ENCODE results near the gene SSBP2.

Gene SSBP2

DNA sequence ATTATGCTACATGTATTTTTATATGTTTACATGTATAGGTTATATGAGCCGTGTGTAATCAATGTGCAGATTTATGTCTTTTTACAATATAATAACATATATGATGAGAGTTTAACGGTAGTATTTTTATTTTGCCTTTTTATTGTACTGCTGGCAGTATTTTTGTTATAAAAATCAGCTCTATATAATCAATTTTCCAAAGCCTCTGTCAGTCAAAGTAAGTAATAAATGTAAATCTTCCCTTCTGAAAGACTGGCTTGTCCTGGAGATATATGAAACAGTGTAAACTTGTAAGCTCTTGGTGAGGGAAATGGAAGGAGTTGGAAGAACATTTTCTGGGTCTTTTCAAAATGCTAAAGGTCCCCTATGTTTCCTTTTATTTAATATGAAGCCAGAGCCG is 173.8 kb downstream of the SSBP2 start:
- no peak for DNase-seq

DNA sequence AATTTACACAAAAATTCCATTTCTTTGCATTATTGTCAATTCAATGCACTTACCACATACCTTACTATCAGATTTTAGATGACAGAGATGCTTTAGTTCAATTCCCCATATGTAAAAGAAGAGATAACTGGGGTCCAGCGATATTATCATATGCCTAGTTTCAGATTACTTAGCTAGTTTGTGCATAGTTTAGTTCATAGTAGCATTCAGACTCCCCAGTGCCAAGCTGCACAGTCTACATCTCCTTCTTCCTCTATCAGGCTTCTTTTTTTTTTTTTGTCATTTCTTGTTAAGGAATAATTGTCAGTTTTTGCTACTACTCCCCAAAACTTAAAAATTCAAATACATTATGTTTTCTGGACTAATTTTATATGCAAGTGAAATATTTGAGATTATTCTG is 175.0 kb downstream of the SSBP2 start:
- DNase-seq = no peak

DNA sequence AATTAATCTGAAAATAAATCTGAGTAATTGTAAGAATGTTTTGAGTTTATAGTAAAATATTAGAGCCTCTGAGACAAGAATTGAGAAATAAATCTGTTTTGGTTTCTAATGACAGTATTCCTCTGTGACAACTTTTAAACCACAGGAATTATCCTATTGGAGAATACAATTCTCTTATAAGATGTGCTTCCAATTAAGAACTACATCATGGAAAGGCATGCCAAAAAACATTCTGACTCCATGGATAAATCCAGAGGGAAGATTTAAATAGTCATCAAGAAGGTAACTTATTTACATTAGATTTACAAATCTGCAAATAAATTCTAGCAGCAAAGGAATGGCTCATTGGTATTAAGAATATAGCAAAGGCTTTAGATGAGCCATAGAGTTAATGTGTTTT is 178.7 kb downstream of the SSBP2 start:
- no peak for DNase-seq

DNA sequence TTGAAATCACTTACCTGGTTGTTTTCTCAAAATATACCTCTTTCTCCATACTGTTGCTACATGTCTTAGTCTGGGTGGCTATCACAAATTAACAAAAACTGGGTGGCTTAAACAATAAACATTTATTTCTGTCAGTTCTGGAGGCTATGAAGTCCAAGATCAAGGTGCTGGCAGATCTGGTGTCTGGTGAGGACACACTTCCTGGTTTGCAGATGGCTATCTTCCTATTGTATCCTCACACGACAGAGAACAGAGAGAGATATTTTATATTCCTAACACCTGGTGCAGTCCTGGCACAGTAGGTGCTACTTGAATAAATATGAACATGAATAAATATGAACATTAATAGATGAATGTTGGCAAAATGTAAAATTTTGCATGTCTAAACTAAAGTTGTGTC is 192.7 kb downstream of the SSBP2 start:
- no peak for DNase-seq

DNA sequence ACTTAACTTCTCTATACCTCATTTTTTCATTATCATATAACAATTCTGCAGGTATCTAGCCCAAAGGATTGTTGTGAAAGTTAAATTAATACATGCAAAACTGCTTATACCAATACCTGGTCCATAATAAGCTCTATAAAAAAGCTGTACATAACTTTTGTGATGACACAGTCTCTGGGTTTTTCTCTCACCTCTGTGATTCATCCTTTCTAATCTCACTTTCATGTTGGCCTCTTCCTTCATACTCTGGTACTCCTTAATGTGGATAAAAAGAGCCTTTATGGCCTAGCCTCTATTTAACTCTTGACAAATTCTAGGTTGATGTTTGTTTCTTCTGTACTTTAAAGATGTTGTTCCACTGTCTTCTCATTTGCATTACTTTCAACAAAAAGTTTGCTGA is 194.1 kb downstream of the SSBP2 start:
- no peak for DNase-seq

DNA sequence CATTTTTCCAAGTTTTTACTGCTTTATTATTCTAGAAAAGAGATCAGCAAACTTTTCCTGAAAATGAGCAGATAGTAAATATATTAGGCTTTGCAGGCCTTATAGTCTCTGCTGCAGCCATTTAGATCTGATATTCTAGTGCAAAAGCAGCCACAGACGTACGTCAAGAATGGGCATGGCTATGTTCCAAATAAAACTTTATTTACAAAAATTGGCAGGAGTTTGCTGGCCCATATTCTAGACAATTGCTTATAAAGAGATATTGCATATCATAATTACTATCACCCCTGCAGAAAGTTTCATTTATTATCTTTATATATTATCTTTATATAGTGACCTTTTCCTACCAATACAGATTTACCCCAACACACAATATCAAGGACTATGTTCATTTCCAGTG is 195.0 kb downstream of the SSBP2 start:
- no peak for DNase-seq

DNA sequence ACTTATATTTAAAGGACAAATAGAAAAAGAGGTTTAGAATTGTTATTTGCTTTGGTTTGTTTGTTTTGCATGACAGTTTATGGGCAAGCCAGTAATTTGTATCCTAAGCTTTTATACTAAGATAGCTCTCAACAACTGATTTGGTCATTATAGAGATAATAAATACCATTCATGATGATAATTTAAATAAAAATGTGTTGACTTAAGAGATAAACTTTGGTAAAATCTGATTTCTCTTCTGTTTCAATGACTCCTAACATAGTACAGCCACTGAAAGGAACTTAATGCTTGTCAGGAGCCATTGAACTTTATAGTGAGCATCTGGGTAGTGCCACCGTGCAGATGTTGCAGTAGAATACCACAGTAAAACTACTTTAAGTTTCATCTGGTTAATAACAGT is 196.2 kb downstream of the SSBP2 start:
- DNase-seq = no peak

DNA sequence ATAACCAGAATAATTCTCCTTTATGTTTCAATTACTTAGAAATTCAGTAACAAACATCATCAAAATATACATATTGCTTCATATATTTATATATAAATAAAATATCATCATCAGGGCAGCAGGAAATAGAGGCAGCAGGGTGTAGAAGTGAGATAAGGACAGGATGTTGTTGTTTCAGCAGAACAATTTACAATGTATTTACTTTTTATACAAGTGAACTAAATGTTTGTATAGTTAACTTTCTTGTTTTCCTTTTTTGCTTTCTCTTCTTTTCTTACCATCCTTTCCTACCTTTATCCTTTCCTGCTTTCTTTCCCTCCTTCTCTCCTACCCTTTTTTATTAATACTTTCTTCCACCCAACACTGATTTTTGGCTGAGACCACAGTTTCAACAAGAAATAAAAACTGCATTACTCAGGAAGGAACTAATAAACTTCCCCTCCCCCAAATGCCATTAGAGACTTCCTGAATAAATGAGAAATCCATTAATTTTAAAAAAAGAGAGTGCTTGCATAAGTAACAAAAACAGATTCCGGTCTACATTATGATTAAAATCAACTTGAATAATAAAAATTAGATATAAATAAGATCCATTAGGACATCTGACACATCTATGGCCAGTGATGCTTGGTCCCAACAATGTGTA is 197.2 kb downstream of the SSBP2 start:
- DNase-seq = no peak

DNA sequence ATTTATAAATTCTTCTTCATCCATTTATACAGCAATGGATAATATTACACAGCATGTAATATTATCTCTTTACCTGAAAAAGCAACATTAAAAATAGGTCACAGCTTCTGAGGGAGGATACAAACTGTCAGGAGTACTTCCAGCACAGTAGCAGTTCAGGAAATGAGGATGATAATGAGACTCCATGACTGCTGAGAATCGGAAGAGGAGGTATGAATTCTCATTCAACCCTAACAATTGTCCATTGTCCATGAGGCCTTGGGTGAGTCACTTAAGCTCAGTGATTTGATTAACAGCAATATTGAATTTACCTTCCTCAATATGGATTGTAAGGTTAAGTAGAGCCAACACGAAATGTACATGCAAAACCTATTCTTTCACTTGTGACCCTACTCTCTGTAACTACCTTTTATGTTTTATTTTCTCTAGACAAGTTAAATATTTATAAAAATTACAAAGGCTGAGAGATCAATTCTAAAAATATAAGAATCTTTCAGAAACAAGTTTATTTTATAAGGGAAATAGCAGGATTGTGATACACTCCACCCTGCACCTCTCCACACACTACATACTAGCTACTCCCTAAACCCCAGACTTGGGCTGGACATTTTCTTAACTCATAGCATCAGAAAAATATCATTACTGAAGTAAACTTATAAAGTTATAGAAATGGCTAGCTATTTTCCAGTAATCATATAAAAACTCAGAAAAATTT is 197.9 kb downstream of the SSBP2 start:
- DNase-seq = peak; percentile 32

DNA sequence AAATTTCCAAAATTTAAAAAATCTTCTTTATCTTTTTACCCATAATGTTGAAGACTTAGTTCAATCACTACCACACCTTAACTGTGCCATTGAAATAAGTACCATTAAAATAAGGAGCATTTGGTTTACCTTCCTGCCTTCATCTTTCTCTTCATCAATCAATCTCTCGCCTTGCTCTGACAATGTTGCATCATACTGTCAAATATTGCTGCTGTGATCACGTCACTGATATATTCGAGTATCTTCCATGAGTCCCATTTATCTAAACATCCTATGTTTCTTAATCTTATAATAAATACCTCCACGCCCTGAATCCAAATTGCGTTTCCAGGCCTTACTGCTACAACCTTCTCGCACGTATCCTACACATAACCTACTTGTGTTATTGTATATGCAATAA is 201.8 kb downstream of the SSBP2 start:
- DNase-seq = no peak

DNA sequence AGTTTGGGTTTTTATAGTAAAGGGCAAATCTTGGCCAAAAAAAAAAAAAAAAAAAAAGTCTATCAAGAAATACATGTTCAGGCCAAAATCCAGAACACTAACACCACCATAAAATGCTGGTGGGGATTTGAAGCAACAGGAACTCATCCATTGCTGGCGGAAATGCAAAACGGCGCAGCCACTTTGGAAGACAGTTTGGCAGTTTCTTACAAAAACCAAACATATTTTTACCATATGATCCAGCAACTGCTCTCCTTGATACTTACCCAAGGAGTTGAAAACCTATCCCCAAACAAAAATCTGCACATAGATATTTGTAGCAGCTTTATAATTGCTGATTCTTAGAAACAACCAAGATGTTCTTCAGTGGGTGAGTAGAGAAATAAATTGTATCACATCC is 203.9 kb downstream of the SSBP2 start:
- DNase-seq = no peak

DNA sequence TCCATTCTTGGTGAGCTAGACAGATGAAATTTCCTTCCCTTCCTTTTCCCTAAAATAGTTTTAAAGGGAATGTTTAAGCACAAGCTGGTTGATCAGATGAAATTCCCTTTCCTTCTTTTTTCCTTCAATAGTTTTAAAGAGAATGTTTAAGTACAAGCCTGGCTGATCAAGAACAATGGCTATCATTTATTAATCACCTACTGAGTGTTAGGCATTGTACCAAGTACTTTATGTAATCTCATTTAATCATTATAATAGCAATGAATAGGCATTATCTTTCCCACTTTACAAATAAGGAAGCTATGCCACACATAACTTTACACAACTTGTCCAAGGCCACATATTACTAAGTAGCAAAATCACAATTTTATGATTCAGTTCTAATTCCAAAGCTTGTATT is 205.0 kb downstream of the SSBP2 start:
- DNase-seq = peak; percentile 69

DNA sequence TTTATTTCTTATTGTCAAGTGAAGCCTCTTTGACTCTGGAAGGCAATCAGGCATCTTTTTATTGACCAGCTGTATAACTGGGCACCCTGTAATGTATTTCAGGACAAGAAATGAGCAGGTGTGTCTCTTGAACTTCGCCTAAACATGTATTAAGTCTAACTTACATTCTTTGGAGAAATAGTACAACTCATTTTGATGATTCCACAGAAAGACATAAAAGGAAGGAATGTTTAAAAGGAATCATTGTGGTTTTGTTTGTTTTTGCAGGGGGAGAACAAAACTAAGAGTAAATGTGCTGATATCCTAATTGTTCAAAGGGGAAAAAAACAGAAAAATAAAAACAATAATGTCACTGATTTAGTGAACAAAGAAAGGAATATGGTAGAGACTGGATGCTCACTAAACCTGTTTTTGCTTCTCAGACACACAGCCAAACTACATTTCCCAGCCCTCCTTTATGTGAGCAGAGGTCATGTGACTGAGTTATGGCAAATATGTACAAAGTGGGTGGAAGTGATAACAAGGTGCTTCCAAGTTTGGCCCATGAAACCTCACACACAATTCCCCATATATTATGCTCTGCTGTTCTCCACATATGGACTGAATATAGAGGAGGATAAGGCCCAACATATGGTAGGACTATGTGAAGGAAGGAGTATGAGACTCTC is 206.4 kb downstream of the SSBP2 start:
- DNase-seq = peak; percentile 30

DNA sequence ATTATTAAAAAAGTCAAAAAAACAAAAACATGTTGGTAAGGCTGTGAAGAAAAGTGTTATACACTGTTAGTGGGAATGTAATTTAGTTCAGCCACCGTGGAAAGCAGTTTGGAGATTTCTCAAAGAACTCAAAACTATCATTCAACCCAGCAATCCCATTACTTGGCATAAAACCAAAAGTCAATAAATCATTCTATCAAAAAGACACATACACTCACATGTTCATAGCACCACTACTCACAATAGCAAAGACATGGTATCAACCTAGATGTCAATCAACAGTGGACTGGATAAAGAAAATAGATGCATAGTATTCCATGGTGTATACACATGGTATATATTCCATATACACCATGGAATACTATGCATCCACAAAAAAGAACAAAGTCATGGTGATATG is 208.7 kb downstream of the SSBP2 start:
- DNase-seq = no peak

DNA sequence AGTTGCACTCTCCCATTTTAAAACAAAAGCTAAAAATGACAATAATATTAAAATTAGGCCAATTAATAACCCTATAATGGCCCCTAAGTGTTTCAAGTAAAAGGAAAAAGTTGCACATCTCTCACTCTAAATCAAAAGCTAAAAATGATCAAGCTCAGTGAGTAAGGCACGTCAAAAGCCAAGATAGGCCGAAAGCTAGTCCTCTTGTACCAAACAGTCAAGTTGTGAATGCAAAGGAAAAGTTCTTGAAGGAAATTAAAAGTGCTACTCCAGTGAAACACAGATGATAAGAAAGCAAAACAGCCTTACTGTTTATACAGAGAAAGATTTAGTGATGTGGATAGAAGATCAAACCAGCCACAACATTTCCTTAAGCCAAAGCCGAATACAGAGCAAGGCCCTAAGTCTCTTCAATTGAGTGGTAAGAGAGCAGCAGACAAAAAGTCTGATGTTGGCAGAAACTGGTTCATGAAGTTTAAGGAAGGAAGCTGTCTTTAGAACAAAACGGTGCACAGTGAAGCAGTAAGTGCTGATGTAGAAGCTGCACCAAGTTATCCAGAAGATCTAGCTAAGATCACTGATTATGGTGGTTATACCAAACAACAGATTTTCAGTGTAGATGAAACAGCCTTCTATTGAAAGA is 212.9 kb downstream of the SSBP2 start:
- DNase-seq = no peak

DNA sequence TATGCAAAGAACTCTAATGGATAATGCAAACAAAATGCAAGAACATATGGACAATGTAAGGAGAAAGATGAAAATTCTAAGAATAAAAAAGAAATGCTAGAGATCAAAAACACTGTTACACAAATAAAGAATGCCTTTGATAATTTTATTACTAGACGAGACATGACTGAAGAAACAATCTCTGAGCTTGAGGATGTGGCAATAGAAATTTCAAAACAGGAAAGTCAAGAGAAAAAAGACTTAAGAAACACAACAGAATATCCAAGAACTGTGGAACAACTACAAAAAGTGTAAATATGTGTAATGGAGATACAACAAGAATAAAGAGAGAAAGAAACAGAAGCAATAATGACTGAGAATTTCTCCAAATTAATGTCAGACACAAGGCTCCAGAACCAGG is 216.5 kb downstream of the SSBP2 start:
- DNase-seq = no peak

DNA sequence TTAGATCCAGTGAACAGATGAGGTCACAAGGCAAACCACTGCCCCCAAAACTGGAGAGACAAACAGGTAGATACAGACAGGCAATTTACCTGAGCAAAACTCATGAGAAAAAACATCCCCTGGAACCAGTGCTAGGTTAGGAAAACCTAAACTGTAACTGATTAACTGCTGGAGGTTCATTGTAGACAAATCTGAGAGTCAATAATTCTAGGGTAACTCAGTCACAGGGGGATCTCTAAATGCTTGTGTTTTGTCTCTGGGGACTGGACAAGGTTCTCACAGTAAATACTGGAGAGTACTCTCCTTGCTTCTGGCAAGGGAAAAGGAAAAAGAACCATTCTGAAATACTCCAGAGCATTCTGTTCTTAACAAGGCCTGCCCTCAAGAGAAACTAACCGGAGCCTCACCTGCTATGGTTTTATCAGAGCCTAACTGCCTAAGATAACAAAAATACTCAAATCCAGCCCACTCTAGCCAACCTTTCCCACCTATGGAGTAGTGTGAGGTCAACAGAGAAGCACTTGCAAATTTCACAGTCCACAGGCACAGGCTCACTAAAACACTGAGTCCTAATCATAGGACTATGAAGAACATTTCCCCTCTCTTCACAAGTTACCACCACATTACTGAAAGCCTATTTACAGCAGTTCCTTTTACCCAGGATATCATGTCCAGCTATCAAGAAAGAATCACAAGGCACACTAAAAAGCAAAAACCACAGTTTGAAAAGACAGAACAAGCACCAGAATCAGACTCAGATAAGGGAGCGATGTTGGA is 217.1 kb downstream of the SSBP2 start:
- no peak for DNase-seq

DNA sequence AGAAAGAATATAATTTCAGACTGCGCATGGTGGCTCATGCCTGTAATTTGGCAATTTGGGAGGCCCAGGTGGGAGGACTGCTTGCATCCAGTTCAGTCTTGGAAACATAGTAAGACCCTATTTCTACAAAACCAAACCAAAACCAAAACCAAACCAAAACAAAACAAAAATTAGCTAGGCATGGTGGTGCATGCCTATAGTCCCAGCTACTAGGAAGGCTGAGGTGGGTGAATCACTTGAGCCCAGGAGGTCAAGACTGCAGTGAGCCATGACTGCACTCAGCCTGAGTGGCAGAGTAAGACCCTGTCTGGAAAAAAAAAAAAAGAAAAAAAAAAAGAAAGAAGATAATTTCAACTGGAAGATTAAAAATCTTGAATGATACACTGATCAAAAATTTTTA is 220.0 kb downstream of the SSBP2 start:
- peak; percentile 40 for DNase-seq

DNA sequence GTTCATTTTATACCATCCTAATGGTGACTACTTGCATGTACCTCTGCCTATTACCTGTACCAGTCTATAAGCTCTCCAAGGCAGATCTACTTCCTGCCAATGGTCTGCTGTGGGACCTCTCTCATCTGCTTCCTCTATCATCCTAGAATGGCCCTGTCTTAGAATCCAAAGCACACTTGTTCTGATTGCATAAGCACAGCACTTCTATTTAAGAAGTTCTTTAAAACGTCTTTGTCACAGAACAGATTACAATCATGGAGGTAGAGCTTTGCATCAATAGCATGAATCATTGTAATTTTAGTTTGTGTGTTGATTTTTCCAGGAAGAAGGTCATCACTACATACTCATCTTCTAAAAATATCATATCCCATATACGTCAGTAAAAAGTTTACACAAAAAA is 225.2 kb downstream of the SSBP2 start:
- DNase-seq = no peak

DNA sequence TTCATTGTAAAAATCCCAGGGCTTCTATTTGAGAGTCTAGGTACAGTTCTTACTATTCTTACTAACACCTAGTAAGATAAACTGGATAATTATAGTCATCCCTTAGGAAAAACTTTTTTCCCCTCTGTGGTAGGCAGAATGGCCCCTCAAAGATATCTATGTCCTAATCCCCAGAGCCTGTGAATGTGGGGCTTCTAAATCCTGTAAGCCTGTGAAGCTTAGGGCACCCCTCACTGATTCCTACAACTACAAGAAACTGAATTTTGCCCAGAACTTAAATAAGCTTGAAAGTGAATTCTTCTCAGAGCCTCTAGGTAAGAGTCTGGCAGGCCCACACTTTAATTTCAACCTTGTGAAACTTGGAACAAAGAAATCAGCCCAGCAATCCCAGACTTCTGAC is 226.9 kb downstream of the SSBP2 start:
- no peak for DNase-seq

DNA sequence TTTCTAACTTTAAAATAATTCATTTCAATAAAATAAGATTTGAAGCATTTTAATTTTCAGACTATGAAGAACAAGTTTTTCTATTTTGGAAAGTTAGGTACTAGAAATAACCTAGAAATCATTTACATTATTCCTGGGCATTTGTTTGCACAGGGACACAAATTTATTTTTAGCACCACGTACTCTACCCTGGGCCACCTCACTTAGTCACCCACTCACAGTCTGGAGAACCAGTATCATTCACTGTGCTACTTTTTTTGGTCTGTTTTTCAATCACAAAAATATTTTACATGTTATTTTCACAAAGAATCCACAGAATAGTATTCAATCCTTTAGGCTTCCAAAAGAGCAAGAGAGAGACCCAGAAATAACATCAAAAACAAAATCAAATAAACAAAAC is 228.3 kb downstream of the SSBP2 start:
- no peak for DNase-seq

DNA sequence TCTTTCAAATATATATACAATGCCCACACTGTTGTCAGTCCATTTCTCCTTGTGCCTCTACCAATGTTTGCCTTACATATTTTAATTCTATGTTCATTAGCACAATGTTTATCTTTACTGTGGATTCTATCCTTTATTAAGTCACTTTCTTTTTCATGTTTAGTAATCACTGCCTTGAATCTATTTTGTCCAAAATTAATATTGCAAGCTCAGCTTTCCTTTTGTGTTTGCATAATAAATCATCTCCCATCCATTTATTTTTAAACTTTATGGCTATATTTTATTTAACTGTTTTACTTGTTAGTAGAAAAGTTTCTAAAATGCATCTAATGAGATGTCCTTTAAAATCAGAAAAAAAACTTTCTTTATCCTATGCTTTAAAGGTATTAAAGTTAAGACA is 230.1 kb downstream of the SSBP2 start:
- DNase-seq = no peak

DNA sequence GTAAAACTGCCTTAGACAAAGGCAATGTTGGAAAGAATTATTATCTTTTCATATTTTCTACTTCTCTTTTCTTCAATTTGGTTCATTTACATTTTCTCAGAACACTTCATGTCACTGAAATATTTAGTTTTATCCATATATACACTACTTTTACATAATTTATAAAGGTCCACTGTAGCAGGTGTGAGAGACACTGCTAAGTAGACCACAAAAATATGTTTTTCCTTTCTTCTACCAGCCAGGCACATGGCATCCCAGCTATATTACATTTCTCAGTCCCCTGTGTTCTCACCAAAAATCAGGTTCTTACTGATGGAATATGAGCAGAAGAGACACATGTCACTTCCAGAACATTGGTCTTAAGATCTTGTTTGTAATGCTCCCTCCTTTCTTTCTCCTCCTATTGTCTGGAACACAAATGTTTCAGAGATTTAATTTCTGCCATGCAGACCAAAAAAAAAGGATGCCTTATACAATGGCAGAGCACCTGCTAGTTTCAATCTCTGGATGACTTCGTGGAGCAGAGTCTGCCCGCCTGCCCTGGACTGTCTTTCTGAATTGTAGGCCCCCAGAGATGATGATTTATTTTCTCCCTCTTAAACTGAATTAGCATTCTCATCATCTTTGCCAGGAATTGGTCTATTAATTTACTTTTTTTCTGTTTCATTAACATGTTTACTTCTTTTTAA is 231.5 kb downstream of the SSBP2 start:
- DNase-seq = no peak
